SH-SY5Y (cell line): ENCODE measurements around the gene COX17.

Source experiments
- GATA2 ChIP-seq: IDR thresholded peaks from 2 replicates; pipeline ENCODE4 v1.6.1; 2011; ENCODE audit warnings: mild to moderate bottlenecking, low read depth, low read length
- GATA3 ChIP-seq: IDR thresholded peaks from 2 replicates; pipeline ENCODE4 v1.6.1; 2011; ENCODE audit warnings: low read depth, mild to moderate bottlenecking, low read length, moderate library complexity

- TF ChIP-seq GATA2 (no peak), GATA3 (no peak)
Observed at GRCh38 chr3:119717520-119717919, 40.3 kb upstream of the COX17 start.
